ENCODE measurements around the gene PTK7. TPM values are rescaled to one million over a fixed set of nuclear protein-coding genes. Genes with fewer than 3 reads are reported as not detected.

The PTK7 gene
- total and polyA plus RNA-seq, 2 experiments from 2014 or later: 46.1 to 147 TPM

- Histone ChIP-seq H3F3A (replicated peaks; ENCODE audit: low read depth) (no peaks in the 10 kb centered on the region), H2AFZ (no peak overlapping the region), H3K27ac (ENCODE audit: low read depth) (no peak overlapping the region), H3K9me2 (ENCODE audit: insufficient read depth) (no peaks in the 10 kb centered on the region), H3K27me3 (ENCODE audit: insufficient read depth) (no peaks in the 10 kb centered on the region), H4K20me1 (replicated peaks; ENCODE audit: insufficient read depth) (no peaks in the 10 kb centered on the region), H3K4me1 (ENCODE audit: insufficient read depth) (no peaks in the 10 kb centered on the region), H3K36me3 (ENCODE audit: insufficient read depth) (no peaks in the 10 kb centered on the region), H3K79me2 (replicated peaks; ENCODE audit: insufficient read depth) (no peaks in the 10 kb centered on the region), H3K4me3 (no peak overlapping the region), H3K4me2 (no peak overlapping the region)
- H3K4me1 Mint-ChIP-seq: no peaks in the 10 kb centered on the region; the same call in 2 of the 3 replicates
- no peak for TF ChIP-seq STAT1 (IDR thresholded peaks at IDR 0.05; ENCODE audit: unreplicated experiment)
- no peak for TF ChIP-seq JUNB (IDR thresholded peaks at IDR 0.05; ENCODE audit: unreplicated experiment)
- no peak for TF ChIP-seq EZH2 (IDR thresholded peaks at IDR 0.05; ENCODE audit: low read depth, unreplicated experiment)
- no peak overlapping the region for H3K27ac Mint-ChIP-seq
- ATAC-seq (no peak), DNase-seq (ENCODE audit: low spot score) (no peak)
- H3K27me3 Mint-ChIP-seq (ENCODE audit: insufficient read depth, low read depth, poor library complexity): peaks cover 11% of the 10 kb centered on the region
- H3K4me3 Mint-ChIP-seq: no peak overlapping the region
- H3K9me3 Mint-ChIP-seq: no peaks in the 10 kb centered on the region
- peaks cover 9% of the 10 kb centered on the region for H3K36me3 Mint-ChIP-seq (ENCODE audit: low read depth)
Observed at GRCh38 chr6:43163899-43164298, 87.8 kb downstream of the PTK7 start.

DNA sequence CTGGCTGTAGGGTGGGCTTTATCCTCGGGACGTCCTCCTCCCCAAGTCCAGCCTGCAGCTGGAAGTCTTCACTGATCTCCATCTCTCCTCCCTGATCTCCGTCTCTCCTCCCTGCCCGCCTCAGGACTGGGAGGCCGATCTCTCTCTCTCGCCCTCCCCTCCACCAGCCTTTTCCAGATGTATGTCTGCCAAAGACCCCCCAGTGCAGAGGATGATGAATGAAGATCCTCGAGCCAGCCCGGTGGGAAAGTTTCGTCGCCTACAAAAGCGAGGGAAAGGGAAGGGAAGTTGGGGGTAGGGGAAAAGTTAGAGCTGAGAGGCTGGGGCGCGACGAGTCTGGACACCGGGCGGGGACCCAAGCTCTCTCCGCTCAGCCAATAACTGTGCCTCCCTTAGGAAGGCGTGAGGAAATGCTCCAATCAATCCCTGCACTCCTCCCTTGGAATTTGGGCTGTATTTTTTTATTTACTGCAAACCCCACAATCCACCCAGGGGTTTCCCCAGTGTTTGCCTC, 94.4 kb downstream of the PTK7 start:
- peaks cover 28% of the 10 kb centered on the region for H3K79me2 ChIP-seq (replicated peaks; ENCODE audit: insufficient read depth)
- peaks cover 11% of the 10 kb centered on the region for H3F3A ChIP-seq (replicated peaks; ENCODE audit: low read depth)
- DNase-seq (ENCODE audit: low spot score): peak; percentile 94
- H3K4me3 ChIP-seq: peak overlapping the region; percentile 78
- peak; percentile 59; the same call in 1 of the 2 replicates for TF ChIP-seq POLR2AphosphoS5 (IDR thresholded peaks at IDR 0.05; ENCODE audit: low read depth)
- TF ChIP-seq, protein P1, sequence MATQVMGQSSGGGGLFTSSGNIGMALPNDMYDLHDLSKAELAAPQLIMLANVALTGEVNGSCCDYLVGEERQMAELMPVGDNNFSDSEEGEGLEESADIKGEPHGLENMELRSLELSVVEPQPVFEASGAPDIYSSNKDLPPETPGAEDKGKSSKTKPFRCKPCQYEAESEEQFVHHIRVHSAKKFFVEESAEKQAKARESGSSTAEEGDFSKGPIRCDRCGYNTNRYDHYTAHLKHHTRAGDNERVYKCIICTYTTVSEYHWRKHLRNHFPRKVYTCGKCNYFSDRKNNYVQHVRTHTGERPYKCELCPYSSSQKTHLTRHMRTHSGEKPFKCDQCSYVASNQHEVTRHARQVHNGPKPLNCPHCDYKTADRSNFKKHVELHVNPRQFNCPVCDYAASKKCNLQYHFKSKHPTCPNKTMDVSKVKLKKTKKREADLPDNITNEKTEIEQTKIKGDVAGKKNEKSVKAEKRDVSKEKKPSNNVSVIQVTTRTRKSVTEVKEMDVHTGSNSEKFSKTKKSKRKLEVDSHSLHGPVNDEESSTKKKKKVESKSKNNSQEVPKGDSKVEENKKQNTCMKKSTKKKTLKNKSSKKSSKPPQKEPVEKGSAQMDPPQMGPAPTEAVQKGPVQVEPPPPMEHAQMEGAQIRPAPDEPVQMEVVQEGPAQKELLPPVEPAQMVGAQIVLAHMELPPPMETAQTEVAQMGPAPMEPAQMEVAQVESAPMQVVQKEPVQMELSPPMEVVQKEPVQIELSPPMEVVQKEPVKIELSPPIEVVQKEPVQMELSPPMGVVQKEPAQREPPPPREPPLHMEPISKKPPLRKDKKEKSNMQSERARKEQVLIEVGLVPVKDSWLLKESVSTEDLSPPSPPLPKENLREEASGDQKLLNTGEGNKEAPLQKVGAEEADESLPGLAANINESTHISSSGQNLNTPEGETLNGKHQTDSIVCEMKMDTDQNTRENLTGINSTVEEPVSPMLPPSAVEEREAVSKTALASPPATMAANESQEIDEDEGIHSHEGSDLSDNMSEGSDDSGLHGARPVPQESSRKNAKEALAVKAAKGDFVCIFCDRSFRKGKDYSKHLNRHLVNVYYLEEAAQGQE (IDR thresholded peaks at IDR 0.05; ENCODE audit: unreplicated experiment): no peak
- H3K36me3 ChIP-seq (ENCODE audit: insufficient read depth): peaks cover 7% of the 10 kb centered on the region; the same call in 1 of the 2 replicates
- H3K36me3 Mint-ChIP-seq (ENCODE audit: low read depth): peaks cover 22% of the 10 kb centered on the region
- peaks cover 28% of the 10 kb centered on the region for H3K27me3 Mint-ChIP-seq (ENCODE audit: insufficient read depth, low read depth, poor library complexity)
- H3K4me1 ChIP-seq (ENCODE audit: insufficient read depth): peaks cover 14% of the 10 kb centered on the region
- H3K27me3 ChIP-seq (ENCODE audit: insufficient read depth): peaks cover 9% of the 10 kb centered on the region
- peak overlapping the region; percentile 84; the same call in 1 of the 2 replicates for H2AFZ ChIP-seq
- H3K27ac ChIP-seq (ENCODE audit: low read depth): peak overlapping the region; percentile 100
- H3K9me2 ChIP-seq (ENCODE audit: insufficient read depth): no peaks in the 10 kb centered on the region
- peak overlapping the region; percentile 99 for H3K27ac Mint-ChIP-seq
- H4K20me1 ChIP-seq (replicated peaks; ENCODE audit: insufficient read depth): peaks cover 7% of the 10 kb centered on the region
- peaks cover 33% of the 10 kb centered on the region for H3K4me1 Mint-ChIP-seq
- H3K9me3 Mint-ChIP-seq: peaks cover 2% of the 10 kb centered on the region; the same call in 2 of the 3 replicates
- H3K4me3 Mint-ChIP-seq: peak overlapping the region; percentile 91
- H3K4me2 ChIP-seq: peak overlapping the region; percentile 89
- ATAC-seq: peak; percentile 41

Measured in GM23338 (cell line).